ENCODE results near the gene BPNT1. TPM values are rescaled to one million over a fixed set of nuclear protein-coding genes. Genes with fewer than 3 reads are reported as not detected.

The BPNT1 gene
- total RNA-seq, 4 donors from 2014 or later, result 12.3 to 28.8 (median 13.5) TPM

DNA sequence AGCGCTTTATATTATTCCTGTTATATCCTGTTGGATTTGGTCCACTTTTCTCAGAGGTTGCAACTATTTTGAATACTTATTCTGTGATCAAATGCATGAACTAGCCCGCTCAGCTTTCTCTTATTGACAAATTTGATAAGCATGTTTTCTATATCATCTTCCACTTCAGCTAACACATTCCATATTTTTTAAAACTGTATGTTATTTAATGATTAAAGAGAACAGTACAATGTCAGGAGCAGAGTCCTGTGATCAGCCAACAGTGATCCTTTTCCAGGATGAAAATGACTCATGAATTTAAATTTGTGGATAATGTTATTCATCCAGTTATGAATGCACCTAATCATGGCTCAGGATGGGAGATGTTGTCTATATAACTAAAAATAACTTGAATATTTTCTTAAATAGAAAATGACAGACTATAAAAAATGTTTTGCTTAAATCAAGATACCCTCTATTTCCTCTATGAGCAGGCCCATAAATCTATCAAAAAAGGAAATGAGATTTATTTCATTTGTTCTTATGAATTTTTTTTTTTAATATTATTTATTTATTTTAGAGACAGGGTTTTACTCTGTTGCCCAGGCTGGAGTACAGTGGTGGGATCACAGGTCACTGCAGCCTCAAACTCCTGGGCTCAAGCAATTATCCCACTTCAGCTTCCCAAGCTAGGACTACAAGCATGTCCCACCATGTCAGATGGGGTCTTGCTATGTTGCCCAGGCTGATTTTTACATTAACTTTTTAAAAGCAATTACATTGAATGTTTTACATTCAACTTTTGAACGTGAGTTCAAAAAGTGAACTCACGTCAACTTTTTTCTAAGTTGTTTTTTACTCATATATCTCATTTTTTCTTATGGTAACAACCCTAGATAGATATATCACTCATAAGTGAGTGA is 12.5 kb downstream of the BPNT1 start:
- Histone ChIP-seq H3K27me3 (no peaks in the 10 kb centered on the region), H3K4me1 (no peaks in the 10 kb centered on the region), H3K9me3 (no peaks in the 10 kb centered on the region), H3K27ac (no peak overlapping the region), H3K36me3 (no peaks in the 10 kb centered on the region), H3K4me3 (no peak overlapping the region)
- intact Hi-C loops (cut with DNase I; ENCODE audit: low total_unique reads), result no loop called here
- DNase-seq, result no peak
- no peak for TF ChIP-seq POLR2A (IDR thresholded peaks at IDR 0.05)
- TF ChIP-seq, protein P1, sequence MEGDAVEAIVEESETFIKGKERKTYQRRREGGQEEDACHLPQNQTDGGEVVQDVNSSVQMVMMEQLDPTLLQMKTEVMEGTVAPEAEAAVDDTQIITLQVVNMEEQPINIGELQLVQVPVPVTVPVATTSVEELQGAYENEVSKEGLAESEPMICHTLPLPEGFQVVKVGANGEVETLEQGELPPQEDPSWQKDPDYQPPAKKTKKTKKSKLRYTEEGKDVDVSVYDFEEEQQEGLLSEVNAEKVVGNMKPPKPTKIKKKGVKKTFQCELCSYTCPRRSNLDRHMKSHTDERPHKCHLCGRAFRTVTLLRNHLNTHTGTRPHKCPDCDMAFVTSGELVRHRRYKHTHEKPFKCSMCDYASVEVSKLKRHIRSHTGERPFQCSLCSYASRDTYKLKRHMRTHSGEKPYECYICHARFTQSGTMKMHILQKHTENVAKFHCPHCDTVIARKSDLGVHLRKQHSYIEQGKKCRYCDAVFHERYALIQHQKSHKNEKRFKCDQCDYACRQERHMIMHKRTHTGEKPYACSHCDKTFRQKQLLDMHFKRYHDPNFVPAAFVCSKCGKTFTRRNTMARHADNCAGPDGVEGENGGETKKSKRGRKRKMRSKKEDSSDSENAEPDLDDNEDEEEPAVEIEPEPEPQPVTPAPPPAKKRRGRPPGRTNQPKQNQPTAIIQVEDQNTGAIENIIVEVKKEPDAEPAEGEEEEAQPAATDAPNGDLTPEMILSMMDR (IDR thresholded peaks at IDR 0.05), result no peak

DNA sequence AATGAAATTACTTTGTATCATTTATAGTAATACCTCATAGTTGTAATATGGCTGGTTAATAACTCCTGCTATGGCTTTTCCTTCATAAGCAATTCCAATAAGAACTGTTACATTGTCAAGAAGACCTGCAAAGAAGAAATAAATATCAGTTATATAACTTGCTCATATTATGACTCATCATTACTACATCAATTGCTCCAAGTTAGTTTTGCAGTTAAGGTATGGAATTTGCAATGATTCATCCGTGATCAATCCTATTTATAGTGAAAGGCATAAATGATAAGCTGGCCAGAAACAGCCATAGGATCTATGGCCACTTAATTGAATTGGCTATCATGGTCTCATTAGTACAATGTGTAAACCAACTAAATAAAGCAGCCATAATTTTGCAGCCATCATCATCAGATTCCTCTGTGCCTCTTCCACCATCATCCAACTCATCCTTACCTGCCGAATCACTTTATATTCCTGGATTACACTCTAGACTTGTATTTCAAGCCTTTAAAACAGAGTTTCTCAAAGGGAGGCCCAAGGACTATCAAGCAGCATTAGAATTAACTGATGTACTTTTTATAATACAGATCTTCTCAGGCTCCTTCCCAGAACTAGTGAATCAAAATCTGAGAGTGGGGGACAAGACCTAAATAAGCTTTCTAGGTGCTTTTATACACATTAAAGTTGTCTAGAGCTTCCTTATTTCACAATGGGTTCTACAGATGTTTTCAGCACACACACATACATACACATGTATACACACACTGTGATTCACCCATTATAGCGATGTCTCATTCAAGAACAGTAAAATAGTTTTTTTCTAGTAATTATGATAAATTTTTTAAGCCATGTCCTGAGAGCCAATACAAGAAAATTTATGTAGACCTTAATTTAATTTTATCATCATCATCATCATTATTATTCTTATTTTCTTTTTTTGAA is 22.1 kb downstream of the BPNT1 start:
- intact Hi-C loops (cut with DNase I; ENCODE audit: low total_unique reads), result no loop called here
- H3K4me1 ChIP-seq, result no peaks in the 10 kb centered on the region
- no peaks in the 10 kb centered on the region for H3K36me3 ChIP-seq
- H3K9me3 ChIP-seq, result no peaks in the 10 kb centered on the region
- no peak for DNase-seq
- H3K4me3 ChIP-seq, result no peak overlapping the region
- TF ChIP-seq, protein P1 (IDR thresholded peaks at IDR 0.05), result no peak
- TF ChIP-seq POLR2A (IDR thresholded peaks at IDR 0.05), result no peak
- H3K27ac ChIP-seq, result no peak overlapping the region
- H3K27me3 ChIP-seq, result no peaks in the 10 kb centered on the region

- no peaks in the 10 kb centered on the region for H3K36me3 ChIP-seq
- intact Hi-C loops (cut with DNase I; ENCODE audit: low total_unique reads), result no loop called here
- TF ChIP-seq, protein P1 (IDR thresholded peaks at IDR 0.05), result no peak
- no peak for TF ChIP-seq POLR2A (IDR thresholded peaks at IDR 0.05)
- no peaks in the 10 kb centered on the region for H3K9me3 ChIP-seq
- no peak for DNase-seq
- no peaks in the 10 kb centered on the region for H3K4me1 ChIP-seq
- H3K4me3 ChIP-seq, result no peak overlapping the region
- H3K27ac ChIP-seq, result no peak overlapping the region
- H3K27me3 ChIP-seq, result no peaks in the 10 kb centered on the region
Observed at GRCh38 chr1:220062629-220063028, 27.0 kb downstream of the BPNT1 start.

DNA sequence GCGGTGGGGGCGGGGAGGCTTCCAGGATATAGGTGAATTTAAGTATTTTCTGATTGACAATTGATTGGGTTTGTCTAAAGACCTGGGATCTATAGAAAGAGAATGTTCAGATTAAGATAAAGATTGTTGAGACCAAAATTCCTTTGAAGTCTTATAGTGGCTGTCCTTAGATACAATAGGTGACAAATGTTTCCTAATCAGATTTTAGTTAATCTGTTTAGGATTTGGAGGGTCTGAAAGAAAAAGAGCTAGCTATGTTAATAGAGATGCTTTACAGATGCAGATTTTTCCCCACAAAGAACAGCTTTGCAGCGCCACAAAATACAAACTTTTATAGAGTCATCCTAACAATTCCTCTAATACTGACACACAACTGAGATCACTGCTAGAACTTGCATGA is 28.7 kb downstream of the BPNT1 start:
- intact Hi-C loops (cut with DNase I; ENCODE audit: low total_unique reads), result no loop called here
- H3K27ac ChIP-seq, result no peak overlapping the region
- no peak overlapping the region for H3K4me3 ChIP-seq
- H3K36me3 ChIP-seq, result no peaks in the 10 kb centered on the region
- no peaks in the 10 kb centered on the region for H3K27me3 ChIP-seq
- no peaks in the 10 kb centered on the region for H3K4me1 ChIP-seq
- DNase-seq, result no peak
- no peaks in the 10 kb centered on the region for H3K9me3 ChIP-seq
- no peak for TF ChIP-seq POLR2A (IDR thresholded peaks at IDR 0.05)
- TF ChIP-seq, protein P1 (IDR thresholded peaks at IDR 0.05), result no peak

All from uterus (tissue), 4 donors.